HCT116 (cell line): Measurements from ENCODE around the gene DSG1. TPM values are rescaled to one million over a fixed set of nuclear protein-coding genes. Genes with fewer than 3 reads are reported as not detected.

ENCODE experiments used
- ATAC-seq: fragments of 200-7000 bp; cut with Tn5 transposase; 2 replicates; pipeline ENCODE4 v1.9.1; 2020; ENCODE audit warnings: mild to moderate bottlenecking, moderate library complexity
- BruUV-seq: library from RNA; stranded (reverse); fragments of 400-500 nt; replicated peaks from 2 replicates; lab custom pipeline; 2021; lab: Mats Ljungman, UMichigan
- CTCF ChIA-PET: fragments of 300-600 bp; sonication (Branson Sonifier 250); formaldehyde crosslinking; loops from one replicate; lab custom pipeline; 2021; ENCODE audit warnings: antibody characterized with exemption; lab: Charles Lee
- POLR2A ChIA-PET: fragments of 300-600, 350-600 bp; sonication (Branson Sonifier 250); formaldehyde crosslinking; loops from one replicate; lab custom pipeline; 2021; ENCODE audit warnings: antibody characterized with exemption; lab: Charles Lee
- RAD21 ChIA-PET, 2 experiments: fragments of 300-600 bp; sonication (Branson Sonifier 250); formaldehyde crosslinking; loops; one replicate each; lab custom pipeline; 2023; ENCODE audit warnings: low total read pairs in 2 of 2; ENCODE audit not compliant: uncharacterized antibody in 2 of 2, unreplicated experiment in 2 of 2, low non-redundant PET in 1 of 2; lab: Charles Lee
- DNase-seq: peaks from one replicate; pipeline ENCODE4 v3.0.0-alpha.2; 2010; ENCODE audit warnings: low read depth, low spot score
- H2AFZ ChIP-seq: fragments of 200-600 bp; shearing (Covaris generic), sonication (generic); 2 replicates; pipeline ENCODE4 v1.6.1; 2017; ENCODE audit warnings: low read depth, mixed run types, mixed read lengths, antibody characterized with exemption, low read length; ENCODE audit not compliant: poor library complexity, severe bottlenecking
- H3K27ac ChIP-seq: 2 replicates; pipeline ENCODE4 v1.5.1; 2012; ENCODE audit warnings: low read depth, low read length
- H3K27me3 ChIP-seq: fragments of 200-600 bp; sonication (generic); 2 replicates; pipeline ENCODE4 v1.6.1; 2016; ENCODE audit warnings: mixed run types, low read length, mixed read lengths; ENCODE audit not compliant: insufficient read depth
- H3K36me3 ChIP-seq, 2 experiments: fragments of 200-500 bp in 1 of 2; fragments of 200-600 bp in 1 of 2; sonication (Bioruptor generic) in 1 of 2; sonication (generic) in 1 of 2; 2 replicates each; pipeline versions ENCODE4 v1.5.1 to v1.6.1; 2014 to 2016; ENCODE audit warnings: low read length in 2 of 2, inconsistent platforms in 1 of 2, mixed read lengths in 1 of 2, mixed run types in 1 of 2; ENCODE audit not compliant: insufficient read depth in 2 of 2, control insufficient read depth in 1 of 2
- H3K4me1 ChIP-seq, 2 experiments: fragments of 200-600 bp in 1 of 2; sonication (generic) in 1 of 2; 2 replicates each; pipeline versions ENCODE4 v1.5.1 to v1.6.1; 2012 to 2017; ENCODE audit warnings: low read length in 2 of 2, inconsistent platforms in 1 of 2, mild to moderate bottlenecking in 1 of 2, mixed read lengths in 1 of 2, mixed run types in 1 of 2, moderate library complexity in 1 of 2; ENCODE audit not compliant: insufficient read depth in 2 of 2, control insufficient read depth in 1 of 2
- H3K4me2 ChIP-seq: fragments of 200-600 bp; sonication (generic); 2 replicates; pipeline ENCODE4 v1.6.1; 2017; ENCODE audit warnings: mixed run types, low read length, mixed read lengths
- H3K4me3 ChIP-seq, 2 experiments: fragments of 200-600 bp in 1 of 2; sonication (generic) in 1 of 2; replicated peaks in 1 of 2; 2 replicates each; pipeline ENCODE4 v1.5.1; 2011 to 2016; ENCODE audit warnings: low read length in 2 of 2, control low read depth in 1 of 2, low read depth in 1 of 2, mild to moderate bottlenecking in 1 of 2, mixed read lengths in 1 of 2, mixed run types in 1 of 2
- H3K79me2 ChIP-seq: fragments of 200-600 bp; sonication (generic); 2 replicates; pipeline ENCODE4 v1.6.1; 2017; ENCODE audit warnings: mild to moderate bottlenecking, mixed run types, low read length, moderate library complexity, mixed read lengths; ENCODE audit not compliant: insufficient read depth
- H3K9ac ChIP-seq: fragments of 200-600 bp; sonication (generic); 2 replicates; pipeline ENCODE4 v1.6.1; 2016; ENCODE audit warnings: low read length, mixed read lengths
- H3K9me2 ChIP-seq: fragments of 200-600 bp; sonication (generic), shearing (Covaris generic); 2 replicates; pipeline ENCODE4 v1.6.1; 2017; ENCODE audit warnings: mixed run types, mild to moderate bottlenecking, moderate library complexity; ENCODE audit not compliant: insufficient read depth
- H3K9me3 ChIP-seq, 2 experiments: fragments of 200-500 bp in 1 of 2; fragments of 200-600 bp in 1 of 2; sonication (Bioruptor generic) in 1 of 2; sonication (generic) in 1 of 2; 2 replicates each; pipeline ENCODE4 v1.6.1; 2014 to 2017; ENCODE audit warnings: low read length in 2 of 2, mixed read lengths in 2 of 2, inconsistent platforms in 1 of 2, low read depth in 1 of 2, mild to moderate bottlenecking in 1 of 2, mixed run types in 1 of 2, moderate library complexity in 1 of 2; ENCODE audit not compliant: control insufficient read depth in 1 of 2, insufficient read depth in 1 of 2
- H4K20me1 ChIP-seq: fragments of 200-600 bp; sonication (generic), shearing (Covaris generic); 2 replicates; pipeline ENCODE4 v1.6.1; 2017; ENCODE audit warnings: mixed run types, mild to moderate bottlenecking, moderate library complexity; ENCODE audit not compliant: insufficient read depth
- ATF3 ChIP-seq: IDR thresholded peaks from 2 replicates; pipeline ENCODE4 v1.6.1; 2012
- CBX3 ChIP-seq: IDR thresholded peaks from 2 replicates; pipeline ENCODE4 v1.6.1; 2012; ENCODE audit warnings: low read depth
- EZH2 ChIP-seq: fragments of 200-600 bp; sonication (generic); IDR thresholded peaks from 2 replicates; pipeline ENCODE4 v1.6.1; 2017; ENCODE audit warnings: antibody characterized with exemption, mixed run types
- JUND ChIP-seq: IDR thresholded peaks from 2 replicates; pipeline ENCODE4 v1.6.1; 2012
- POLR2A ChIP-seq: IDR thresholded peaks from 2 replicates; pipeline ENCODE4 v1.7.0; 2011; ENCODE audit warnings: borderline replicate concordance; ENCODE audit not compliant: insufficient read depth, insufficient read length; ENCODE audit errors: extremely low read depth
- SIN3A ChIP-seq: IDR thresholded peaks from 2 replicates; pipeline ENCODE4 v1.6.1; 2012; ENCODE audit warnings: low read depth
- SP1 ChIP-seq: IDR thresholded peaks from 2 replicates; pipeline ENCODE4 v1.6.1; 2012; ENCODE audit warnings: low read depth
- SRF ChIP-seq: IDR thresholded peaks from 2 replicates; pipeline ENCODE4 v1.6.1; 2012; ENCODE audit warnings: low read depth
- TCF7L2 ChIP-seq: IDR thresholded peaks from 2 replicates; pipeline ENCODE4 v1.7.0; 2011; ENCODE audit warnings: borderline replicate concordance, inconsistent platforms; ENCODE audit not compliant: insufficient read depth, insufficient read length; ENCODE audit errors: extremely low read depth
- ZNF274 ChIP-seq: fragments of 200-500 bp; sonication (Bioruptor generic); IDR thresholded peaks from 2 replicates; pipeline ENCODE4 v1.6.1; 2014; ENCODE audit warnings: mild to moderate bottlenecking, low read depth, low read length, inconsistent platforms
- intact Hi-C: fragments of 100-400 bp; cut with micrococcal nuclease; formaldehyde crosslinking; loops from 2 replicates; pipeline ENCODE4 v1.10.0; 2022
- total RNA-seq: library from RNA; stranded (reverse); gene quantifications from one replicate; pipeline ENCODE4 v1.2.1, GENCODE V29; 2021; ENCODE audit not compliant: unreplicated experiment

The DSG1 gene
- total RNA-seq, 1 experiment from 2014 or later = not detected

- TF ChIP-seq ATF3 (no peak), JUND (no peak), CBX3 (no peak), SP1 (no peak), SRF (no peak)
- Histone ChIP-seq H3K9me2 (no peaks in the 10 kb centered on the region), H3K27ac (no peak overlapping the region), H2AFZ (no peak overlapping the region), H3K4me1 (no peaks in the 10 kb centered on the region), H3K36me3 (no peaks in the 10 kb centered on the region), H3K9ac (no peak overlapping the region), H3K4me3 (no peak overlapping the region), H3K9me3 (no peaks in the 10 kb centered on the region), H3K79me2 (no peaks in the 10 kb centered on the region), H3K4me2 (no peak overlapping the region), H4K20me1 (no peaks in the 10 kb centered on the region), H3K27me3 (no peaks in the 10 kb centered on the region)
- CTCF ChIA-PET = no interaction called here
- RAD21 ChIA-PET = no interaction called here
- intact Hi-C loops = no loop called here
- ATAC-seq (no peak), DNase-seq (no peak)
- BruUV-seq = no TSS peak
- POLR2A ChIA-PET = no interaction called here
Measured at GRCh38 chr18:31356025-31356424, 38.1 kb downstream of the DSG1 start.

GRCh38 chr18:31364190-31364589 lies 46.2 kb downstream of the DSG1 start:
- H3K4me2 ChIP-seq = no peak overlapping the region
- no peaks in the 10 kb centered on the region for H3K36me3 ChIP-seq
- RAD21 ChIA-PET = no interaction called here
- H4K20me1 ChIP-seq = no peaks in the 10 kb centered on the region
- POLR2A ChIA-PET = no interaction called here
- BruUV-seq = no TSS peak
- H3K27me3 ChIP-seq = no peaks in the 10 kb centered on the region
- CTCF ChIA-PET = interaction anchor here (0.7 kb wide), 1 partner anchor 56 kb away, joined by 3 read pairs; no protein-coding TSS in a partner anchor
- intact Hi-C loops = no loop called here
- peaks cover 0 to 7% of the 10 kb centered on the region in 2 experiments; a peak in 1 of 4 replicates for H3K9me3 ChIP-seq
- no peak overlapping the region for H2AFZ ChIP-seq
- ATAC-seq (no peak), DNase-seq (no peak)
- no peak overlapping the region for H3K9ac ChIP-seq
- no peak overlapping the region for H3K4me3 ChIP-seq
- no peaks in the 10 kb centered on the region for H3K9me2 ChIP-seq
- no peak overlapping the region for H3K27ac ChIP-seq
- TF ChIP-seq CBX3 = no peak
- TF ChIP-seq TCF7L2 = no peak
- no peak for TF ChIP-seq POLR2A
- TF ChIP-seq SIN3A = no peak
- TF ChIP-seq ZNF274 = no peak
- no peak for TF ChIP-seq EZH2
- no peak for TF ChIP-seq JUND
- H3K4me1 ChIP-seq = no peaks in the 10 kb centered on the region
- no peaks in the 10 kb centered on the region for H3K79me2 ChIP-seq
